SK-N-SH (cell line): ENCODE measurements around the gene C15orf39. TPM values are rescaled to one million over a fixed set of nuclear protein-coding genes. Genes with fewer than 3 reads are reported as not detected.
"Not testable (repeated sequence)": the region's sequence is repeated elsewhere in the genome, so short reads cannot be mapped to it uniquely, and the experiment has no call there.

Source experiments
- CTCF ChIA-PET: fragments of 300-600, 350-600 bp; formaldehyde crosslinking; extraction: SDS; loops from one replicate; lab custom pipeline; 2021; lab: Yijun Ruan, JAX
- POLR2A ChIA-PET: fragments of 350-600 bp; sonication (Branson Sonifier 250); formaldehyde crosslinking; extraction: SDS; loops from one replicate; lab custom pipeline; 2020; ENCODE audit warnings: antibody characterized with exemption, inconsistent platforms; lab: Yijun Ruan, JAX
- DNase-seq: peaks from one replicate; pipeline ENCODE4 v3.0.0; 2012
- H2AFZ ChIP-seq: fragments of 200-600 bp; sonication (generic); 2 replicates; pipeline ENCODE4 v1.8.1; 2016; ENCODE audit warnings: antibody characterized with exemption, mild to moderate bottlenecking, low read depth
- H3F3A ChIP-seq: fragments of 200-600 bp; sonication (generic); replicated peaks from 2 replicates; pipeline ENCODE3; 2016; ENCODE audit warnings: antibody characterized with exemption, mild to moderate bottlenecking; ENCODE audit not compliant: insufficient read depth
- H3K27ac ChIP-seq, 2 experiments: fragments of 200-500 bp in 1 of 2; fragments of 200-600 bp in 1 of 2; sonication (Bioruptor generic) in 1 of 2; sonication (generic), shearing (Covaris generic) in 1 of 2; 2 replicates each; pipeline versions ENCODE4 v1.5.1 to v1.6.1; 2014 to 2016; ENCODE audit warnings: low read depth in 2 of 2, inconsistent platforms in 1 of 2, low read length in 1 of 2, mild to moderate bottlenecking in 1 of 2, mixed read lengths in 1 of 2
- H3K27me3 ChIP-seq: fragments of 200-600 bp; sonication (generic), shearing (Covaris generic); 2 replicates; pipeline ENCODE4 v1.6.1; 2016; ENCODE audit warnings: mixed run types; ENCODE audit not compliant: insufficient read depth
- H3K36me3 ChIP-seq, 2 experiments: fragments of 200-500 bp in 1 of 2; fragments of 200-600 bp in 1 of 2; sonication (Bioruptor generic) in 1 of 2; sonication (generic) in 1 of 2; replicated peaks in 1 of 2; 2 replicates each; pipeline versions ENCODE3 to v1.5.1; 2014 to 2016; ENCODE audit warnings: low read length in 1 of 2, mild to moderate bottlenecking in 1 of 2; ENCODE audit not compliant: insufficient read depth in 2 of 2, control insufficient read depth in 1 of 2
- H3K4me1 ChIP-seq, 2 experiments: fragments of 200-500 bp in 1 of 2; fragments of 200-600 bp in 1 of 2; sonication (Bioruptor generic) in 1 of 2; sonication (generic), shearing (Covaris generic) in 1 of 2; 2 replicates each; pipeline versions ENCODE4 v1.5.1 to v1.6.1; 2014 to 2016; ENCODE audit warnings: low read depth in 1 of 2, low read length in 1 of 2, mixed run types in 1 of 2; ENCODE audit not compliant: insufficient read depth in 2 of 2, control insufficient read depth in 1 of 2
- H3K4me2 ChIP-seq: fragments of 200-600 bp; sonication (generic), shearing (Covaris generic); 2 replicates; pipeline ENCODE4 v1.6.1; 2017; ENCODE audit warnings: mixed run types
- H3K4me3 ChIP-seq, 2 experiments: fragments of 200-500 bp in 1 of 2; fragments of 200-600 bp in 1 of 2; sonication (Bioruptor generic) in 1 of 2; sonication (generic), shearing (Covaris generic) in 1 of 2; 2 replicates each; pipeline versions ENCODE4 v1.5.1 to v1.8.1; 2014 to 2016; ENCODE audit warnings: low read depth in 2 of 2, inconsistent platforms in 1 of 2, low read length in 1 of 2, mild to moderate bottlenecking in 1 of 2, mixed read lengths in 1 of 2, moderate library complexity in 1 of 2
- H3K79me2 ChIP-seq: fragments of 200-600 bp; sonication (generic); 2 replicates; pipeline ENCODE4 v1.8.1; 2017; ENCODE audit warnings: mild to moderate bottlenecking; ENCODE audit not compliant: insufficient read depth
- H3K9ac ChIP-seq: fragments of 200-600 bp; sonication (generic); 2 replicates; pipeline ENCODE4 v1.6.1; 2017; ENCODE audit warnings: mixed run types
- H3K9me2 ChIP-seq: fragments of 200-600 bp; sonication (generic); 2 replicates; pipeline ENCODE4 v1.6.1; 2017; ENCODE audit warnings: mixed run types
- H3K9me3 ChIP-seq: fragments of 200-600 bp; sonication (generic); 2 replicates; pipeline ENCODE4 v1.6.1; 2017; ENCODE audit warnings: mixed run types, mild to moderate bottlenecking, moderate library complexity
- H4K20me1 ChIP-seq: fragments of 200-600 bp; sonication (generic); 2 replicates; pipeline ENCODE4 v1.6.1; 2017; ENCODE audit warnings: mild to moderate bottlenecking, mixed run types; ENCODE audit not compliant: insufficient read depth
- EP300 ChIP-seq, 2 experiments: IDR thresholded peaks; 2 replicates each; pipeline versions ENCODE4 v1.4.0 to v1.6.1; 2012; ENCODE audit warnings: borderline replicate concordance in 1 of 2, low read depth in 1 of 2, low read length in 1 of 2
- GATA2 ChIP-seq: sonication (generic); formaldehyde crosslinking; IDR thresholded peaks from 2 replicates; pipeline ENCODE4 v1.5.0; 2020; ENCODE audit warnings: mild to moderate bottlenecking, missing genetic modification reagents
- JUND ChIP-seq: IDR thresholded peaks from 2 replicates; pipeline ENCODE4 v1.4.0; 2012
- RAD21 ChIP-seq: IDR thresholded peaks from 2 replicates; pipeline ENCODE4 v1.6.1; 2012; ENCODE audit warnings: mild to moderate bottlenecking, low read length
- RXRA ChIP-seq: IDR thresholded peaks from 2 replicates; pipeline ENCODE4 v1.4.0; 2012; ENCODE audit warnings: low read depth, mild to moderate bottlenecking, borderline replicate concordance
- TAF1 ChIP-seq: IDR thresholded peaks from 2 replicates; pipeline ENCODE4 v1.6.1; 2012; ENCODE audit warnings: low read depth, mild to moderate bottlenecking, low read length, moderate library complexity, borderline replicate concordance
- WGBS: methylation state at CpG from one replicate; pipeline ENCODE4 v1.1.6; 2017; ENCODE audit warnings: low lambda C conversion rate; 5-methylcytosine and 5-hydroxymethylcytosine counted together
- polyA plus RNA-seq, 3 experiments: library from polyadenylated mRNA; depleted of rRNA; stranded (reverse); fragments of >200 nt; gene quantifications; 2 replicates each; pipeline ENCODE4 v1.2.3, GENCODE V29; 2012
- TF ChIP-seq, protein P1 (sequence below): IDR thresholded peaks from 2 replicates; pipeline ENCODE4 v1.4.0; 2012; ENCODE audit warnings: low read depth, borderline replicate concordance
- TF ChIP-seq, protein P2 (sequence below): fragments of 150-350 bp; IDR thresholded peaks from 2 replicates; pipeline ENCODE4 v1.6.1; 2017; ENCODE audit warnings: antibody characterized with exemption, low read length, low read depth, borderline replicate concordance
- TF ChIP-seq, protein P3 (sequence below): IDR thresholded peaks from 2 replicates; pipeline ENCODE4; 2012
- TF ChIP-seq, protein P4 (sequence below): fragments of 150-350 bp; IDR thresholded peaks from 2 replicates; pipeline ENCODE4 v1.6.1; 2016; ENCODE audit warnings: mild to moderate bottlenecking, low read depth, low read length

C15orf39 gene
- polyA plus RNA-seq, 1 of the 3 experiments (the other 2 are of a cell fraction) = 2.5 TPM

DNA sequence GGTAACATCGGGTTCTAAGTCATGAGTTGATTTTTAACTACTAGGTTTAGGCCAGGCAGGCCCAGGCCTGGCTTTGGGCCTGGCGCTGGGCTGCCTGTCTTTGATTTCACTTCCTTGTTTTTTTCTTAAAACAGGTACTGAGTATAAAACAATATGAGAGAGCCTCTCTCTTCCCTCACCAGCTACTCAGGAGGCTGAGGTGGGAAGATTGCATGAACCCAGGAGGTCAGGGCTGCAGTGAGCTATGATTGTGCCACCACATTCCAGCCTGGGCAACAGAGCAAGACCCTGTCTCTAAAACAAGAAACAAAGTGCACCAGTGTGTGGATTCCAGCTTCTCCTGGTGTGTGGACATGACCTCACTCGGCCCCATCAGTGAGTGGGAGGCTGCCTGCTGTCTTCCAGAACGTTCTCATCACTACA is 17.8 kb downstream of the C15orf39 start:
- WGBS = 86% methylated on average over 2 of the region's 4 CpGs
- H2AFZ ChIP-seq, POLR2A ChIA-PET, H3K36me3 ChIP-seq, H3K9ac ChIP-seq, H3K4me3 ChIP-seq, H4K20me1 ChIP-seq, H3K79me2 ChIP-seq, H3K27ac ChIP-seq, H3K4me1 ChIP-seq, H3K9me2 ChIP-seq, H3K4me2 ChIP-seq, H3K27me3 ChIP-seq, H3F3A ChIP-seq, DNase-seq, H3K9me3 ChIP-seq: not testable (repeated sequence)
- CTCF ChIA-PET = interaction anchor here (1.1 to 1.7 kb wide), 2 partner anchors 15 to 190 kb away, joined by 3 to 8 read pairs; no protein-coding TSS in a partner anchor

DNA sequence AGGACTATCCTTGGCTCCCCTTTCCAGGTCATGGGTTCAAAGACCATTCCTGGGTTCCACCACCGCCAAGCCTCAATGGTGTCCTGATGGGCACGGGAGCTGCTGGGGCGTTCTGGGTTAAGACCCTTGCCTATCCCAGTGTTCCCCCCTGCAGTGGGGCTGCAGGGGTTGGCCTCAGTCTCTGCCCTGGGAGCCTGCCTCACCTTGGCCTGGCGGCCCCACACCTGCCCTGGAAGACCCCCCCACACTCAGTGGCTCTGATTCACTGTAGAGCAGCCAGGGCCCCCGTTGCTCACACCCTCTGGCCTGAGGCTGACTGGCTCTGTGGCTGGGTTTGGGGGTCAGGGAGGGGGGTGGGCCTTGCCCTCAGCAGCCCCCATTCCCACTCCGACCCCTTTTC is 22.0 kb downstream of the C15orf39 start:
- 72% methylated on average over 4 of the region's 6 CpGs for whole genome bisulfite sequencing
- H3K27ac ChIP-seq = no peak overlapping the region
- H3K9me3 ChIP-seq = no peaks in the 10 kb centered on the region
- no peaks in the 10 kb centered on the region for H3K79me2 ChIP-seq
- H3K4me2 ChIP-seq = no peak overlapping the region
- H3K4me3 ChIP-seq = no peak overlapping the region
- ChIA-PET CTCF (interaction anchor here (1.2 to 1.4 kb wide), 2 partner anchors 22 to 194 kb away, joined by 4 to 5 read pairs; partner anchors contain the start of gene C15orf39), POLR2A (no interaction called here)
- no peaks in the 10 kb centered on the region for H3K4me1 ChIP-seq
- no peaks in the 10 kb centered on the region for H3F3A ChIP-seq
- no peak overlapping the region for H2AFZ ChIP-seq
- no peaks in the 10 kb centered on the region for H3K36me3 ChIP-seq
- H3K27me3 ChIP-seq = no peaks in the 10 kb centered on the region
- H3K9me2 ChIP-seq = no peaks in the 10 kb centered on the region
- TF ChIP-seq EP300 (IDR thresholded peaks at IDR 0.05; ENCODE audit: borderline replicate concordance in 1 of 2, low read depth in 1 of 2, low read length in 1 of 2) (no peak), RAD21 (no peak), RXRA (no peak)
- TF ChIP-seq, protein P1, sequence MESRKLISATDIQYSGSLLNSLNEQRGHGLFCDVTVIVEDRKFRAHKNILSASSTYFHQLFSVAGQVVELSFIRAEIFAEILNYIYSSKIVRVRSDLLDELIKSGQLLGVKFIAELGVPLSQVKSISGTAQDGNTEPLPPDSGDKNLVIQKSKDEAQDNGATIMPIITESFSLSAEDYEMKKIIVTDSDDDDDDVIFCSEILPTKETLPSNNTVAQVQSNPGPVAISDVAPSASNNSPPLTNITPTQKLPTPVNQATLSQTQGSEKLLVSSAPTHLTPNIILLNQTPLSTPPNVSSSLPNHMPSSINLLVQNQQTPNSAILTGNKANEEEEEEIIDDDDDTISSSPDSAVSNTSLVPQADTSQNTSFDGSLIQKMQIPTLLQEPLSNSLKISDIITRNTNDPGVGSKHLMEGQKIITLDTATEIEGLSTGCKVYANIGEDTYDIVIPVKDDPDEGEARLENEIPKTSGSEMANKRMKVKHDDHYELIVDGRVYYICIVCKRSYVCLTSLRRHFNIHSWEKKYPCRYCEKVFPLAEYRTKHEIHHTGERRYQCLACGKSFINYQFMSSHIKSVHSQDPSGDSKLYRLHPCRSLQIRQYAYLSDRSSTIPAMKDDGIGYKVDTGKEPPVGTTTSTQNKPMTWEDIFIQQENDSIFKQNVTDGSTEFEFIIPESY = no peak
- TF ChIP-seq, protein P2, sequence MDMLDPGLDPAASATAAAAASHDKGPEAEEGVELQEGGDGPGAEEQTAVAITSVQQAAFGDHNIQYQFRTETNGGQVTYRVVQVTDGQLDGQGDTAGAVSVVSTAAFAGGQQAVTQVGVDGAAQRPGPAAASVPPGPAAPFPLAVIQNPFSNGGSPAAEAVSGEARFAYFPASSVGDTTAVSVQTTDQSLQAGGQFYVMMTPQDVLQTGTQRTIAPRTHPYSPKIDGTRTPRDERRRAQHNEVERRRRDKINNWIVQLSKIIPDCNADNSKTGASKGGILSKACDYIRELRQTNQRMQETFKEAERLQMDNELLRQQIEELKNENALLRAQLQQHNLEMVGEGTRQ = no peak
- DNase-seq = no peak
- H3K9ac ChIP-seq = no peak overlapping the region
- H4K20me1 ChIP-seq = no peaks in the 10 kb centered on the region

DNA sequence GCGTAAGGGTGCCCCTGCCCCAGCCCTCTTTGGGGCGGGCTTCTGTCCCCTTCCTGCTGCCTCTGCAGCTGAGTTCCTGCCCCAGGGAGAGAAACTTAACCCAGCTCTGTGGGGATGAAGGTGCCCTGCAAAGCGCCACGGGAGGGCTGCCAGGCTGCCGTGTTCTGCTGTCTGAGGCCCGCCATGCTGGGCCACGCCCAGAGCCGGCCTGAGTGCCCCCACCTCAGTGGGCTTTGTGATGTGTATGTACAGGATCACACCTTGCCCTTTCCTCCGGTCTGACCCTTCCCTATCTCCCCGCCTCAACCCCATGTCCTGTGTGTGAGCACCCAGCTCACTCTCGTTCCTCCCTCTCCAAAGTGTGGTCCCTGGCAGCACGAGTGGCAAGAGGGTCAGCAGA is 22.6 kb downstream of the C15orf39 start:
- DNase-seq = no peak
- ChIA-PET CTCF (interaction anchor here (1.2 to 1.4 kb wide), 2 partner anchors 23 to 195 kb away, joined by 4 to 5 read pairs; partner anchors contain the start of gene C15orf39), POLR2A (no interaction called here)
- H2AFZ ChIP-seq = no peak overlapping the region
- no peaks in the 10 kb centered on the region for H3F3A ChIP-seq
- TF ChIP-seq JUND = no peak
- TF ChIP-seq, protein P3, sequence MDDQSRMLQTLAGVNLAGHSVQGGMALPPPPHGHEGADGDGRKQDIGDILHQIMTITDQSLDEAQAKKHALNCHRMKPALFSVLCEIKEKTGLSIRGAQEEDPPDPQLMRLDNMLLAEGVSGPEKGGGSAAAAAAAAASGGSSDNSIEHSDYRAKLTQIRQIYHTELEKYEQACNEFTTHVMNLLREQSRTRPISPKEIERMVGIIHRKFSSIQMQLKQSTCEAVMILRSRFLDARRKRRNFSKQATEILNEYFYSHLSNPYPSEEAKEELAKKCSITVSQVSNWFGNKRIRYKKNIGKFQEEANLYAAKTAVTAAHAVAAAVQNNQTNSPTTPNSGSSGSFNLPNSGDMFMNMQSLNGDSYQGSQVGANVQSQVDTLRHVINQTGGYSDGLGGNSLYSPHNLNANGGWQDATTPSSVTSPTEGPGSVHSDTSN = no peak
- TF ChIP-seq, protein P4, sequence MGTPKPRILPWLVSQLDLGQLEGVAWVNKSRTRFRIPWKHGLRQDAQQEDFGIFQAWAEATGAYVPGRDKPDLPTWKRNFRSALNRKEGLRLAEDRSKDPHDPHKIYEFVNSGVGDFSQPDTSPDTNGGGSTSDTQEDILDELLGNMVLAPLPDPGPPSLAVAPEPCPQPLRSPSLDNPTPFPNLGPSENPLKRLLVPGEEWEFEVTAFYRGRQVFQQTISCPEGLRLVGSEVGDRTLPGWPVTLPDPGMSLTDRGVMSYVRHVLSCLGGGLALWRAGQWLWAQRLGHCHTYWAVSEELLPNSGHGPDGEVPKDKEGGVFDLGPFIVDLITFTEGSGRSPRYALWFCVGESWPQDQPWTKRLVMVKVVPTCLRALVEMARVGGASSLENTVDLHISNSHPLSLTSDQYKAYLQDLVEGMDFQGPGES = no peak
- no peak for TF ChIP-seq TAF1
- TF ChIP-seq GATA2 = no peak
- H3K9ac ChIP-seq = no peak overlapping the region
- no peaks in the 10 kb centered on the region for H3K9me3 ChIP-seq
- 72% methylated on average over 6 of the region's 12 CpGs for WGBS
- H3K9me2 ChIP-seq = no peaks in the 10 kb centered on the region
- no peak overlapping the region for H3K4me2 ChIP-seq
- no peaks in the 10 kb centered on the region for H3K79me2 ChIP-seq
- no peaks in the 10 kb centered on the region for H3K27me3 ChIP-seq
- H3K4me1 ChIP-seq = no peaks in the 10 kb centered on the region
- no peak overlapping the region for H3K4me3 ChIP-seq
- H3K36me3 ChIP-seq = no peaks in the 10 kb centered on the region
- no peak overlapping the region for H3K27ac ChIP-seq
- no peaks in the 10 kb centered on the region for H4K20me1 ChIP-seq

DNA sequence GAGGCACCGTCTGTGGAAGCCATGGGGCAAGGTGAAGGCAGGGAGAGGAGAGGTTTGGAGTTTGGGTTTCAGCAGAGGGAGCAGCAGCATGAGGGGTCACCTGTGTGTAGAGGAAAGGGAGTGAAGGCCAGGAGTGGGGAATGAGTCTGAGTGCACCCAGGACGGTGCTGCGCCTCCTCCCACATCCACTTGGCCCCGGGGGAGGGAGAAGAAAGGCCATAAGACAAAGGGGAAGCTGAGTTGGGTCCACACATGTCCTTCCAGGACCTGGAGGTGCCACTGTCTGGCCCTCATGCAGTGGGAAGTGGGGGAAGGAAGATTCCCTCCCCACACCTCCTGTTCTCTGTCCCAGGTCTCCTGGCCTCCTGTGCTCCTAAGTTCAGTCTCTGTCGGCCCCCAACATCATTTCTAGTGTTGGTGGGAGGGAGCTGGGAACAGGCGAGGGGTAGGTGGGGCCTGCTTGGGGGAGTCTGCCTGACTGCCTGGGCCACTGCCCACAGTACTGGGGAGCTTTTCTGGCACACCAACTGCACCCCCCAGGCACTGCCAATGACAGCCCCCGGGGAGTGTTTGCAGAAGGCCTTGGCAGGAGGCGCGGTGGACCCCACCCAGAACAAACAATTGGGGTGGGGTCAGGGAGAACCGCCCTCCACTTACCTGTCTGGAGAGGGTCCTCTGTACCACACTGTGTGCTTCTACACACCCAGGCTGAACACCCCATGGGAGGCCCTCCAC is 23.6 kb downstream of the C15orf39 start:
- H3K9me3 ChIP-seq, H3K9ac ChIP-seq, H3K36me3 ChIP-seq, H3F3A ChIP-seq, CTCF ChIA-PET, H3K27me3 ChIP-seq, POLR2A ChIA-PET, H3K9me2 ChIP-seq, H3K4me3 ChIP-seq, H4K20me1 ChIP-seq, H3K27ac ChIP-seq, DNase-seq, H3K4me2 ChIP-seq, H3K4me1 ChIP-seq, H2AFZ ChIP-seq, H3K79me2 ChIP-seq: not testable (repeated sequence)
- WGBS = 38% methylated on average over 7 of the region's 10 CpGs
